GM19351 (cell line): ENCODE measurements around the gene ONECUT3.

ENCODE experiments used
- ATAC-seq: cut with Tn5 transposase; IDR thresholded peaks from one replicate; pipeline ENCODE4 v1.9.1; 2021; ENCODE audit warnings: mild to moderate bottlenecking, moderate library complexity; ENCODE audit not compliant: unreplicated experiment

The ONECUT3 gene

GRCh38 chr19:1739960-1740629 is 13.2 kb upstream of the ONECUT3 start:
- no peak for ATAC-seq

- no peak for ATAC-seq
These were observed 10.2 kb upstream of the ONECUT3 start for GRCh38 chr19:1742989-1743696.

- ATAC-seq: no peak
These were observed 9.1 kb upstream of the ONECUT3 start for GRCh38 chr19:1744133-1744665.

- ATAC-seq: no peak
These were observed 8.3 kb upstream of the ONECUT3 start for GRCh38 chr19:1744822-1745563.

GRCh38 chr19:1745589-1746031 is 7.7 kb upstream of the ONECUT3 start:
- no peak for ATAC-seq

GRCh38 chr19:1746401-1747284 is 6.7 kb upstream of the ONECUT3 start:
- ATAC-seq: no peak

- no peak for ATAC-seq
These were observed 5.8 kb upstream of the ONECUT3 start for GRCh38 chr19:1747285-1748114.

- ATAC-seq: no peak
These were observed 5.0 kb upstream of the ONECUT3 start for GRCh38 chr19:1748115-1748872.

- ATAC-seq: no peak
These were observed 4.4 kb upstream of the ONECUT3 start for GRCh38 chr19:1748873-1749341.

- ATAC-seq: no peak
These were observed 3.6 kb upstream of the ONECUT3 start for GRCh38 chr19:1749373-1750342.

- no peak for ATAC-seq
These were observed 2.8 kb upstream of the ONECUT3 start for GRCh38 chr19:1750343-1751021.

- no peak for ATAC-seq
These were observed 1.8 kb upstream of the ONECUT3 start for GRCh38 chr19:1751367-1752008.

GRCh38 chr19:1752009-1752756 is 1.1 kb upstream of the ONECUT3 start:
- no peak for ATAC-seq

- ATAC-seq: no peak
These were observed 821 bp downstream of the ONECUT3 start for GRCh38 chr19:1754018-1754635.

GRCh38 chr19:1754636-1755466 is 1.5 kb downstream of the ONECUT3 start:
- ATAC-seq: no peak
